C4-2B (cell line): Measurements from ENCODE around the gene DUSP18.

Experiments
- ZFX ChIP-seq: fragments of 450-650 bp; IDR thresholded peaks from 2 replicates; pipeline ENCODE4 v1.6.1; 2017
- TF ChIP-seq, protein P1 (sequence below): fragments of 450-650 bp; conservative IDR thresholded peaks from 2 replicates; pipeline ENCODE4 v1.5.1; 2017; ENCODE audit warnings: mild to moderate bottlenecking

DNA sequence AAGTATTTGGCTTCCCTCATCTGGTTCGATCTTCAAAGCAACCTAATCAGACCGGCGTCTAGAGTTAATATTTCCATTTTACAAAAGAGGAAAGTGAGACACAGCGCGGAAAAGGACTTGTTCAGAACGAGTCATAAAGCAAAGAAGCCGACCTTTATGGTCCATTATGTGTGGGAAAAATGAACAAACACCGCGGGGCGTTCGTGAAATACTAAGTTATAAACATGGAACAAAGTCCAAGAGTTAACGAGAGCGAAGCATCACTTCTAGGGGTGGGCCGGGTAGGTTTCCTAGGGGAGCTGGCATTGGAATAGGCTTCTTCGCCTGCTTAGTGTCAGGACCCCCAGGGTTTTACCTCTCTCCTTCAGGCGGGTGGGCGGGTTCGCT, 575 bp downstream of the DUSP18 start:
- TF ChIP-seq, protein P1, sequence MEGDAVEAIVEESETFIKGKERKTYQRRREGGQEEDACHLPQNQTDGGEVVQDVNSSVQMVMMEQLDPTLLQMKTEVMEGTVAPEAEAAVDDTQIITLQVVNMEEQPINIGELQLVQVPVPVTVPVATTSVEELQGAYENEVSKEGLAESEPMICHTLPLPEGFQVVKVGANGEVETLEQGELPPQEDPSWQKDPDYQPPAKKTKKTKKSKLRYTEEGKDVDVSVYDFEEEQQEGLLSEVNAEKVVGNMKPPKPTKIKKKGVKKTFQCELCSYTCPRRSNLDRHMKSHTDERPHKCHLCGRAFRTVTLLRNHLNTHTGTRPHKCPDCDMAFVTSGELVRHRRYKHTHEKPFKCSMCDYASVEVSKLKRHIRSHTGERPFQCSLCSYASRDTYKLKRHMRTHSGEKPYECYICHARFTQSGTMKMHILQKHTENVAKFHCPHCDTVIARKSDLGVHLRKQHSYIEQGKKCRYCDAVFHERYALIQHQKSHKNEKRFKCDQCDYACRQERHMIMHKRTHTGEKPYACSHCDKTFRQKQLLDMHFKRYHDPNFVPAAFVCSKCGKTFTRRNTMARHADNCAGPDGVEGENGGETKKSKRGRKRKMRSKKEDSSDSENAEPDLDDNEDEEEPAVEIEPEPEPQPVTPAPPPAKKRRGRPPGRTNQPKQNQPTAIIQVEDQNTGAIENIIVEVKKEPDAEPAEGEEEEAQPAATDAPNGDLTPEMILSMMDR = no peak
- no peak for TF ChIP-seq ZFX
